GM15510 (cell line): ENCODE results near the gene PRSS12.

Experiments
- POLR2A ChIP-seq: IDR thresholded peaks from 3 replicates; pipeline ENCODE4 v1.6.1; 2011; ENCODE audit warnings: borderline replicate concordance; ENCODE audit not compliant: insufficient read length; ENCODE audit errors: extremely low read depth

Gene PRSS12

GRCh38 chr4:118313098-118313497 lies 39.7 kb downstream of the PRSS12 start:
- no peak for TF ChIP-seq POLR2A

- TF ChIP-seq POLR2A: no peak
Measured at GRCh38 chr4:118308306-118309030, 44.3 kb downstream of the PRSS12 start.

- no peak for TF ChIP-seq POLR2A
Measured at GRCh38 chr4:118307643-118308042, 45.2 kb downstream of the PRSS12 start.

GRCh38 chr4:118296729-118297128 lies 56.1 kb downstream of the PRSS12 start:
- TF ChIP-seq POLR2A: no peak

- no peak for TF ChIP-seq POLR2A
Measured at GRCh38 chr4:118290951-118291350, 61.9 kb downstream of the PRSS12 start.

GRCh38 chr4:118289794-118290193 lies 63.0 kb downstream of the PRSS12 start:
- TF ChIP-seq POLR2A: no peak

GRCh38 chr4:118287711-118288451 lies 64.9 kb downstream of the PRSS12 start:
- TF ChIP-seq POLR2A: no peak

GRCh38 chr4:118286685-118287084 lies 66.1 kb downstream of the PRSS12 start:
- no peak for TF ChIP-seq POLR2A

GRCh38 chr4:118285931-118286330 lies 66.9 kb downstream of the PRSS12 start:
- no peak for TF ChIP-seq POLR2A

GRCh38 chr4:118284169-118284568 lies 68.6 kb downstream of the PRSS12 start:
- no peak for TF ChIP-seq POLR2A

- TF ChIP-seq POLR2A: no peak
Measured at GRCh38 chr4:118282692-118283091, 70.1 kb downstream of the PRSS12 start.

GRCh38 chr4:118281611-118282442 lies 71.0 kb downstream of the PRSS12 start:
- no peak for TF ChIP-seq POLR2A

GRCh38 chr4:118280501-118281218 lies 72.1 kb downstream of the PRSS12 start:
- peak; percentile 41 for TF ChIP-seq POLR2A

- no peak for TF ChIP-seq POLR2A
Measured at GRCh38 chr4:118279920-118280432, 72.8 kb downstream of the PRSS12 start.

GRCh38 chr4:118279328-118279727 lies 73.5 kb downstream of the PRSS12 start:
- no peak for TF ChIP-seq POLR2A
